K562 (cell line): ENCODE results near the gene NOCT. TPM values are rescaled to one million over a fixed set of nuclear protein-coding genes. Genes with fewer than 3 reads are reported as not detected.
A peak's percentile ranks its signal among the peaks of the same experiment; 100 is the strongest.

ENCODE experiments used
- CHD2 ChIP-seq: IDR thresholded peaks from 2 replicates; pipeline ENCODE4 v1.6.1; 2011; ENCODE audit warnings: low read depth, low read length
- DACH1 ChIP-seq: fragments of 450-650 bp; IDR thresholded peaks from 2 replicates; pipeline ENCODE4 v1.6.1; 2018; ENCODE audit not compliant: partially characterized antibody
- E2F6 ChIP-seq, 2 experiments: IDR thresholded peaks; 2 replicates each; pipeline ENCODE4 v1.6.1; 2011; ENCODE audit warnings: borderline replicate concordance in 1 of 2, control low read depth in 1 of 2, low read depth in 1 of 2, low read length in 1 of 2, mild to moderate bottlenecking in 1 of 2, mixed read lengths in 1 of 2, moderate library complexity in 1 of 2; ENCODE audit not compliant: insufficient read depth in 1 of 2, insufficient read length in 1 of 2, poor library complexity in 1 of 2, severe bottlenecking in 1 of 2; ENCODE audit errors: extremely low read depth in 1 of 2
- FOSL1 ChIP-seq: fragments of 200-800 bp; sonication (Bioruptor generic); conservative IDR thresholded peaks from 2 replicates; pipeline ENCODE4 v1.6.1; 2016; ENCODE audit warnings: missing genetic modification characterization, missing compliant biosample characterization
- HDAC1 ChIP-seq, 2 experiments: fragments of 450-650 bp; IDR thresholded peaks; 2 replicates each; pipeline ENCODE4 v1.6.1; 2016 to 2017; ENCODE audit warnings: inconsistent platforms in 1 of 2, mild to moderate bottlenecking in 1 of 2, moderate library complexity in 1 of 2
- HES1 ChIP-seq: fragments of 450-650 bp; IDR thresholded peaks from 2 replicates; pipeline ENCODE4 v1.6.1; 2016; ENCODE audit warnings: low read depth, mild to moderate bottlenecking, moderate library complexity
- LCOR ChIP-seq: sonication (generic); formaldehyde crosslinking; IDR thresholded peaks from 2 replicates; pipeline ENCODE4 v1.8.0; 2022; ENCODE audit warnings: mild to moderate bottlenecking, missing genetic modification reagents
- MEIS2 ChIP-seq: fragments of 450-650 bp; IDR thresholded peaks from 2 replicates; pipeline ENCODE4 v1.6.1; 2014; ENCODE audit warnings: mild to moderate bottlenecking; ENCODE audit not compliant: partially characterized antibody
- NR2F6 ChIP-seq: fragments of 450-650 bp; formaldehyde crosslinking; IDR thresholded peaks from 2 replicates; pipeline ENCODE4 v1.4.0; 2020; ENCODE audit warnings: mild to moderate bottlenecking
- PCBP1 ChIP-seq: fragments of 200-400 bp; formaldehyde crosslinking; IDR thresholded peaks from 2 replicates; pipeline ENCODE4 v1.6.1; 2018; ENCODE audit warnings: mild to moderate bottlenecking, low read depth, low read length; ENCODE audit not compliant: poor library complexity, severe bottlenecking
- PHB2 ChIP-seq: fragments of 450-650 bp; IDR thresholded peaks from 2 replicates; pipeline ENCODE4 v1.6.1; 2017; ENCODE audit warnings: low read depth
- PHTF2 ChIP-seq: fragments of 250-450 bp; sonication (Bioruptor Pico); IDR thresholded peaks from 2 replicates; pipeline ENCODE4 v1.5.0; 2021; ENCODE audit warnings: mild to moderate bottlenecking
- POLR2H ChIP-seq: IDR thresholded peaks from 2 replicates; pipeline ENCODE4 v1.6.1; 2016; ENCODE audit warnings: missing genetic modification characterization, low read depth, mild to moderate bottlenecking, control low read depth, missing compliant biosample characterization, moderate library complexity
- RERE ChIP-seq: sonication (generic); formaldehyde crosslinking; IDR thresholded peaks from 2 replicates; pipeline ENCODE4 v1.8.0; 2023; ENCODE audit warnings: missing genetic modification reagents, mild to moderate bottlenecking, borderline replicate concordance
- SMAD1 ChIP-seq: fragments of 150-350 bp; IDR thresholded peaks from 2 replicates; pipeline ENCODE4 v1.6.1; 2014; ENCODE audit warnings: low read length, low read depth; ENCODE audit not compliant: partially characterized antibody
- SOX6 ChIP-seq: fragments of 450-650 bp; IDR thresholded peaks from 2 replicates; pipeline ENCODE4 v1.6.1; 2014; ENCODE audit warnings: mild to moderate bottlenecking
- SREBF1 ChIP-seq: fragments of 150-350 bp; IDR thresholded peaks from 2 replicates; pipeline ENCODE4 v1.6.1; 2014; ENCODE audit warnings: antibody characterized with exemption, low read depth, low read length, borderline replicate concordance
- TBP ChIP-seq: optimal IDR thresholded peaks from 2 replicates; pipeline ENCODE3; 2011; ENCODE audit warnings: low read depth, low read length, improper control_type of control experiment
- ZNF232 ChIP-seq: sonication (generic); formaldehyde crosslinking; IDR thresholded peaks from 2 replicates; pipeline ENCODE4 v1.8.0; 2022; ENCODE audit warnings: mild to moderate bottlenecking, missing genetic modification reagents
- polyA plus RNA-seq, 8 experiments: library from polyadenylated mRNA; depleted of rRNA in 4 of 8; stranded (reverse) in 5 of 8; unstranded in 3 of 8; fragments of >200 nt; fragmentation: Nextera tagmentation in 2 of 8; fragmentation: Illumina TruSeq in 1 of 8; extraction: Ambion mirVana in 2 of 8; extraction: Trizol in 1 of 8; gene quantifications; 2 replicates each; pipeline versions ENCODE4 v1.2.1 to v1.2.3, GENCODE V29; 2011 to 2014; ENCODE audit warnings: inconsistent platforms in 1 of 8, missing spikeins in 1 of 8
- total RNA-seq, 7 experiments: library from RNA; depleted of rRNA in 6 of 7; stranded (reverse); fragments of >200 nt in 6 of 7; fragmentation: Illumina TruSeq in 2 of 7; extraction: Trizol in 2 of 7; gene quantifications; 2 replicates each; pipeline versions ENCODE4 v1.2.1 to v1.2.3, GENCODE V29; 2011 to 2021; ENCODE audit warnings: low replicate concordance in 1 of 7

Gene NOCT
- total and polyA plus RNA-seq, 9 of the 15 experiments (the other 6 are each of a cell fraction or from before 2014, with no cell fraction given): 1.3 to 20.2 (median 11.1) TPM

- TF ChIP-seq PHB2 (0 out of 2 replicates have a peak, but pooled peaks have one; percentile 13), SREBF1 (0 out of 2 replicates have a peak, but pooled peaks have one; percentile 32), POLR2H (peak; percentile 81), HES1 (peak; percentile 65; the same call in 1 of the 2 replicates), CHD2 (peak; percentile 92), RERE (CRISPR knock-in tag) (peak; percentile 32; the same call in 1 of the 2 replicates), TBP (peak; percentile 98), LCOR (CRISPR knock-in tag) (0 out of 2 replicates have a peak, but pooled peaks have one; percentile 82), FOSL1 (tag) (no peak; the same call in 1 of the 2 replicates), PCBP1 (peak; percentile 67), PHTF2 (CRISPR knock-in tag) (no peak), MEIS2 (peak; percentile 61), E2F6 (IDR thresholded peaks at IDR 0.05; ENCODE audit: borderline replicate concordance in 1 of 2, extremely low read depth in 1 of 2, insufficient read depth in 1 of 2, insufficient read length in 1 of 2, low read depth in 1 of 2, low read length in 1 of 2, poor library complexity in 1 of 2, severe bottlenecking in 1 of 2) (peak; percentile 76 to 77), SMAD1 (peak; percentile 49), ZNF232 (CRISPR knock-in tag) (no peak), HDAC1 (IDR thresholded peaks at IDR 0.05) (peak; percentile 77 to 88; a peak in 3 of 4 replicates), DACH1 (no peak), SOX6 (no peak; the same call in 1 of the 2 replicates), NR2F6 (CRISPR knock-in tag) (no peak)
These were observed at the start of gene NOCT (continued) for GRCh38 chr4:139015269-139015947.
